ENCODE measurements around the gene OSR1.

OSR1 gene

DNA sequence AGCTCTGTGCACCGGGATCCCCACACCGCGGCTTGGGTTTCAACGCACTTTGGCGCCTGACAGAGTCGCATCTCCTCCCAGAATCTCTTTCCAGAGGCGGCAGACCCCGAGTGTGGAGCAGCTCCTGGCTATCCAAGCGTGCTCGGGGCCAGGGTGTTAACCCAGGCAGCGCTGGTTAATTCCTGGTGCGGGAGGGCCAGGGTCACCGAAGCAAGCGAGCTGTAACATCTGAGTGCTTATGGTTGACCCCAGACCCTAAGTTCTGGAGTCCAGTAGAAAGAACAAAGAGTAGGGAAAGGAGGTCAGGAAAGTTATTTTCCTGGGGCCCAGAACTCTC, 566 bp upstream of the OSR1 start:
- no peak for DNase-seq (ENCODE audit: low read depth, low spot score)

DNA sequence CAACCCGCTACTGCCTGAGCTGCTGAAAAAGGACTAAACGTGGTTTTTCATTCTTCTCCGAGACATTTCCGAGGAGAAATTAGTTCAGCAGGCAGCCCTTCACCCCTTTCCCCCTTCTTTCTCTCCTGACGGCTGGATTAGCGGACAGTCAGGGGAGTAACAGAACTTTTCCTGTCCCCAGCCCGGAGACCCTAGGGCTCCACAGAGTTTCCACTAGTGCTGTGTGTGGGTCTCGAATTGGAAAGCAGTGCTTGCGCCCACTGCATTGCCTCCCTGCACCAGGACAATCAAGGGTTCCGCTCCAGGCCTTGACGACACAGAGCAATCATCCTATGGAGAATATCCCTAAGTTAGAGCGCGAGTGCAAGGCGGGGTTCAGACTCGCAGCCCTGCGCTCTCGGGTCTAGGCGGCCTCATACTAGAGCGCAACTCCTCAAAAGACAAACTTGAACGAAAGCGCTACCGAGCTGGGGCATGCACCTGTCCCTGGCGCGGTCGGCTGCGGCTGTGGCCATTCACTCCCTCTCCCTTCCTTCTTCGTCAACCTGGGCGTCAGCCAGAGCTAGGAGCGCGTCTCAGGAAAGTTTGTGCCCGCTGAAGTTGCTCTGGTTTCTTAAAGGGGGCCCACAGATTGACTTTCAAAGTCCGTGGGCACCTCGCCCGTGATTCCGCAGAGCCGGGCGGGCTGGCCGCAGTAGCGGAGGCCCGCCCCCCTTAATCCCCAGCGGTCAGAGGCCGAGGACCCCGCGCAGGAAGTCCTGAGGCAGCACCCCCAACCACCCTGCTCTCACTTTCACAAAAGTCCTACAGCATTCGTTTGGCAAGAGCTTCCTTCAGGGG, 801 bp downstream of the OSR1 start:
- no peak for DNase-seq (ENCODE audit: low read depth, low spot score)

GRCh38 chr2:19356545-19357401, 1.6 kb downstream of the OSR1 start:
- DNase-seq (ENCODE audit: low read depth, low spot score) = no peak

GRCh38 chr2:19355931-19356544, 2.4 kb downstream of the OSR1 start:
- DNase-seq (ENCODE audit: low read depth, low spot score) = no peak

GRCh38 chr2:19355416-19355821, 3.0 kb downstream of the OSR1 start:
- DNase-seq (ENCODE audit: low read depth, low spot score) = no peak

GRCh38 chr2:19355014-19355405, 3.4 kb downstream of the OSR1 start:
- DNase-seq (ENCODE audit: low read depth, low spot score) = no peak

DNA sequence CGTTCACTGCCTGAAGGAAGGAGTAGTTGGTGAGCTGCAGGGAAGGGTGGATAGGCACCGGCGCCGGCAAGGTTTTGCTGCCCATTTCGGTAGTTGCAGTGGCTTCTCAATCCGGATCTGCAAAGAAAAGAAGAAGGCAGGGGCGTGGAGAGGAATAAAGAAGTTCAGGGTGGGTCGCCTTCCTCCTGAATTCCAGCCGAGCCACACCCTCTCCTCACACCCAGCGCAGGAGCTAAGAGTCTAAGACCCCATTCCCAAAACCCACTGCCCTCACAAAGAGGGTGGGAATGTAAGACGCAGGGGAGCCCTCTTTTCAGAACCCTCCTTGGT, 4.7 kb downstream of the OSR1 start:
- DNase-seq (ENCODE audit: low read depth, low spot score) = no peak

- DNase-seq (ENCODE audit: low read depth, low spot score) = no peak
Observed at GRCh38 chr2:19352946-19353720, 5.3 kb downstream of the OSR1 start.

DNA sequence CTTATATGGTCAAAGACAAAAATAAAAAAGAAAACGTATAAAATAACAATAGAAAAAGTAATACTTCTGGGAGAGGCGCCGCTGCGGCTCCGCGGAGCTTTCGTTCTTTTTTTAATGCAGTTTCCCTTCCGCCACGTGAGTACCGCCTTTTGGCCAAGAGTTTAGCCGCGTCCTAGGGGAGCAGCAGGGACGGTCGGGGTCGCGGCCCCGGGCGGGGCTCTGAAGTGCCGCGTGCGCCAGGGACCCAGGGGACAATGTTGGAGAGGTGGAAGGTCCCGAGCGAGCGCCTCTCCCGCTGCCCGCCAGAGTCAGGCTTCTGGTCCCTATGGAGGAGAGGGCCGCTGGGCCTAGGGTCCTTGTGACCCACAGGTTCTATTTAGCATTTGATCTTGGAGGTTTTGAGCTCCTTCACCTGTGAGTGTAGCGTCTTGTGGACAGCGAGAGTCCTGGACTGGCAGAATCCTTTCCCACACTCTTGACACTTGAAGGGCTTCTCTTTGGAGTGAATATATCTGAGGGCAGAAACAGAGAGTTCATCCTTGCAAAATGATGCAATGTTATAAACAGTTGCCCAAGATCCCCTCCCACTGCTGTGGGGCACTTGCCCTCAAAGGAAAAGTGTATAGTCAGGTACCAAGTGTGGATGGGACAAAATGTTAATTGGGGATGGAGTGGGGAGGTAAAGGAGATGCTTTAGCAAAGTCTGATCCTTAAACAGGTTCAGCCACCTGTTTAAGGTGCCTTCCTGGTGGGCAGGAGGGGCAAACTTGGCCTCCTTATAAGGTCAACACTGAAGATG, 6.3 kb downstream of the OSR1 start:
- DNase-seq (ENCODE audit: low read depth, low spot score) = no peak

DNA sequence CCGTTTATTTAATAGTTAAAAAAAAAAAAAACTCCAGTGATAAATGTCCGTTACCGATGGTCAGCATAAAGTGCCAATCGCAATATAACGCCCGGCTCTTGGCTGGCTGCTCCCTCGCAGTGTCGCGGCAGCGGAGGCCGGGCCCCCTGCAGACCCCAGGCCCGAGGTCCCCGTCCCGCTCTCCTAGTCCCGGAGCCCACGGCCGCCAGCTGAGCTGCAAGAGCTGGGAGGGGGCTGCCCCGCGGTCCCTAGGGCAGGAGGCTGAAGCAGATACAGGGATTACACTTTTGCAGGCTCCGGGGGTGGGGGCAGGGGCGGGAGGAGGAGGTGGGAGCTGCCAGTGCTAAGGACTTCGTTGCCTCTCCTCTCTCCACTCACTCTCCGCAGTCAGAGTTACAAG, 6.9 kb downstream of the OSR1 start:
- DNase-seq (ENCODE audit: low read depth, low spot score) = no peak

DNA sequence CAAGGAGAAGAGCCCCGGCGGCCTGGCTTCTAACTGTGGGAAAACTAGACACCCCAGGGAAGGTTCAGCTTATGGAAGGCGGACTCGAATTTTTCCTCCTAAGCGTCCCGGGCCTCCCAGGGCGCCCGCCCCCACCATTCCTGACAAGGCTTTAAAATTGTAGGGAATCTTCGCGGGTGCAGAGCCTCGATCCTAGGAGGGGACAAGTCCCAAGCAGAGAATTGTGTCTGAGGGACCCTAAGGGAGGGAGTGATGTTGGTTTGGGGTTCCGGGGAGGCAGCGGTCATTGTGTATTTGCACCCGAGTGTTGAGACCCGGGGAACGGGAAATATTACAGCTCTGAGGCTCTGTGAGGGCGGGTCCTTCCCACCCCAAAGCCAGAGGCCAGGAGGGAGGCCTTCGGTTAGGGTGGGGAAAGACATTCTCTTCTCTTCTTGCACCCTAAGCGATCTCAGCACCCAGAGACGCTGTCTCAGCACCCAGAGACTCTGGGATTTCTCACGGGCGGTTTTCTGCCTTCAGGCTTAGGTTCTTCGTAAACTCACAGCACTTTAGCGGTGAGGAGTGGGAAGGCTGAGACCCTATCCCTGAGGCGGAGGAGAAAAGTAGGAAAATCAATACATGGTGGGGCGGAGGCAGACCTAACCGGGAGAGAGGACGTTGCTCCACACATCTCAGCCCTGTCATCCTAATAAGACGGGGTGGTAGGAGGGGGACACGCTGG, 7.6 kb downstream of the OSR1 start:
- no peak for DNase-seq (ENCODE audit: low read depth, low spot score)

DNA sequence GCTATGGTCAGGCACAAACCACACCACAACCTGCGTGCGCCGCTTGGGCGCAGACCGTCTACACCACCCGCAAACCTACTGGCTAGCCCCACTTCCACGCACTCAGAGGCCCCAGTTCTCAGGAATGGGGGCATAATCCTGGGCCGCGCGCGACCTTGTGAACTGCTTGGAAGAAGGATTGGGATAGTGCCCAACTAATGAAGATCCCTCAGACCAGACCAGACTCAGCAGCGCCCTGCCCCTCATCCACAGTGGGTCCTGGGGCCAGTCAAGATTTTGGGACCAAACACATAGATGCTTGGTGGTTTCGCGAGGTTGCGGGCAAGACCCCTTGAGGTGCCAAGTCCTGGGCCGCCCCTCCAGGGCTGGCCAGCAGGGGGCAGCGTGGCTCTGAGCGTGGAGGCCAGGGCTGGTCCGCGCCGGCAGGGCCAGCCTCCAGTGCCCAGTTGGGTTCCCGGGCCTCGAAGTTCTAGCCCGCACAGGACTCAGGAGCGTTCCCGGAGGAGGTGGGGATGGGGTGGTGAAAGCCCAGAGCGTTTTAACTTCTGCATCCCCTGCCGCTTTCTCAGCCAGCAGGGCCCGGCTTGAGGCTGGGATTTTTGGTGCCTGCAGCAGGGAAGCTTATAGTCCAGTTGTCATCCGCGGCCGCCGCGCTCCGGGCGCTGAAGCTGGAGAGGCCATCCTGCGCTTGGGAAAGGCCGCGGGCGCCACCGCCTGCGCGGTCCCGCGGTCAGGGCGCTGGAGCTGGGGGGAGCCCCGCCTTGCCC, 8.3 kb downstream of the OSR1 start:
- no peak for DNase-seq (ENCODE audit: low read depth, low spot score)

GRCh38 chr2:19348692-19349091, 9.7 kb downstream of the OSR1 start:
- no peak for DNase-seq (ENCODE audit: low read depth, low spot score)

- DNase-seq (ENCODE audit: low read depth, low spot score) = peak; percentile 95
Observed at GRCh38 chr2:19347619-19348562, 10.5 kb downstream of the OSR1 start.

- no peak for DNase-seq (ENCODE audit: low read depth, low spot score)
Observed at GRCh38 chr2:19346983-19347618, 11.3 kb downstream of the OSR1 start.

DNA sequence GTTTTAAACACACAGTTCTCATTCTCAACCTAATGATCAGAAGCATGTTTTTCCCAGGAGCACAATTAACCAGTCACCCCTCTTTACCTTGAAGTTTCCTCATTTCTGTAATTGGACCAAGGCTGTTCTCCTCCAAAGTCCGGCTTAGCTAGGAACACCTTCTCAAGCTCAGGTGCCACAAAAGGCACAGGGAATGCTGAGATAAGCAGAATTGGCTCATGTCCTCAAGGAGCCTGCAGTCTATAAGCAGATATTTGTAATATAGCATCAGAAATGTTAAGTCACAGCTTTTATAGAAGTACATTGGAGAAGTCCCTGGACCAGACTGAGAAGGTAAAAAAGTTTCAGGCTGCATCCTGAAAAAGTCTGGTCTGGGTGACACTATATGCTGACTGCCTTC, 20.7 kb downstream of the OSR1 start:
- DNase-seq (ENCODE audit: low read depth, low spot score) = no peak

DNA sequence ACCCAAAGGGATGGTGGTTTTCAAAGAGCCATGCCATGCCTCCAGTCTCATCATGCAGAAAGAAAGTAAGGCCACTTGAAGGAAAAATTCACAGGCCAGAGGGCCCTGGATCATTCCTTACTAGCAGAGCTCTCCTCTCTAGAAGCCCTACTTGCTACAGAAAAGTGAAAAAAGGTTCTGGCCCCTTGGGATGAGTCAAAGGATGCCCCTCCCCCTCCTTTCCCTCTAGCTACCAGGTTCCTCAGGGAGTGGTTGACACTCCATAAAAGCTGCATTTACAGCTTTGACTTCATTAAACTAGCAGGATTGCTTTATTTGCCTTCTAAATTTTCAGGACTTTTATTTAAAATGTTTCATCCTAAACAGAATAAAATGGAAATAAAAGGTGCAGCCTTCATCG, 21.2 kb downstream of the OSR1 start:
- no peak for DNase-seq (ENCODE audit: low read depth, low spot score)

DNA sequence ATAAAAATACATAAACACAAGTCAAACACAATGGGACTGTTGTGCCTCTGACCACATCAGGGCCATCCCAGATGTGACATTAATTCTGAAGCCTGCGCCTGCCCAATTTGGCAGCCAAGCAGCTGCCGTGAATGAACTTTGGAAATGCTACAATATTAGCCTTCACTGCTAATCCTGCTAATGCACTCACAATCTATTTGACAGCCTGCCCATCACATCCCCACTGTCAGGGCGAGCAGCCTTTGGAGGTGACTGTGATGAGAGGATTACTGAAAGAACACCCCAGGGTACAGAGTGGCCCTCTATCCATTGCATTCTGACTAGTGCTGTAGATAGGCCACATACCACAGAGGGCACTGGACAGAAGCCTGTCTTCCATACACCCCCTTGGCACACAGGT, 21.6 kb downstream of the OSR1 start:
- no peak for DNase-seq (ENCODE audit: low read depth, low spot score)

Data from smooth muscle cell of the brain vasculature (primary cell).